GM12891 (cell line): ENCODE data around the gene ROBO2.

Source experiments
- DNase-seq: peaks from one replicate; pipeline ENCODE4 v3.0.0; 2011; ENCODE audit warnings: low spot score; ENCODE audit not compliant: insufficient read length
- FAIRE-seq: peaks from 2 replicates; lab custom pipeline; 2011; peaks lifted over from hg19 to GRCh38; lab: Jason Lieb, UNC
- PAX5 ChIP-seq: IDR thresholded peaks from 2 replicates; pipeline ENCODE4 v1.6.1; 2011; ENCODE audit warnings: low read length, moderate library complexity, mild to moderate bottlenecking; ENCODE audit not compliant: insufficient read depth, severe bottlenecking
- POLR2A ChIP-seq: IDR thresholded peaks from 2 replicates; pipeline ENCODE4 v1.6.1; 2011; ENCODE audit warnings: low read depth, low read length, control low read depth
- POLR2AphosphoS5 ChIP-seq: IDR thresholded peaks from 2 replicates; pipeline ENCODE4 v1.6.1; 2011; ENCODE audit warnings: low read depth, low read length, control low read depth
- POU2F2 ChIP-seq: IDR thresholded peaks from 2 replicates; pipeline ENCODE4 v1.6.1; 2011; ENCODE audit warnings: low read depth, mild to moderate bottlenecking, control low read depth, low read length, moderate library complexity
- SPI1 ChIP-seq: IDR thresholded peaks from 2 replicates; pipeline ENCODE4 v1.6.1; 2011; ENCODE audit warnings: low read depth, low read length, control low read depth
- TAF1 ChIP-seq: IDR thresholded peaks from 2 replicates; pipeline ENCODE4 v1.6.1; 2011; ENCODE audit warnings: low read depth, low read length, control low read depth

ROBO2 gene

DNA sequence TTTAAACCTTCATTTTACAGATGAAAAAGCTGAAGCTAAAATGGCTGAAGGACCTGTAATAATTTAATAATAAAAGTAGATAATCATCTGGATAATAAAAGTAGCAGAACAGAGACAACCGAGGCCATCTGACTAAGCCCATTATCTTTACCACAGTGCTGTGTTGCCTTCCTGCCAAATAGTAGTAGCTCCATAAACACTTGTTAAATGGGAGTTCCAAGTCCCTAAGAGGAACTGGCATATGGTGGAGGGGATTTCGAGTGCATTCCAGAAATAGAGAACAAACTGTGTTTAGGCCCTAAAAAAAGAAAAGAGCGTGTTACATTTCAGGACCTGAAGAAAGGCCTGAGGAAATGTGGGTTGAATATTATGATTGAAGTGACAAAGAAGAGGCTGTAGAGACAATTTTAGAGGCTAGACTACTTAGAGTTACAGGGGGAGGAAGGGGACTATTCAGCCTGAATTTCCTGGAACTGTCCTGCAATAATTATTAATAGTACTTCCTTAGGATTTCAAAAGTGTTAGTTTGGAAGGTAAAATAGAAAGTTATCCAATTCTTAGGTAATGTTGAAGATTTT, 424.3 kb downstream of the ROBO2 start:
- DNase-seq = no peak
- TF ChIP-seq POLR2A = no peak
- no peak for TF ChIP-seq SPI1
- TF ChIP-seq TAF1 = no peak
- no peak for TF ChIP-seq PAX5
- no peak for TF ChIP-seq POLR2AphosphoS5
- TF ChIP-seq POU2F2 = no peak
- no peak for FAIRE-seq

DNA sequence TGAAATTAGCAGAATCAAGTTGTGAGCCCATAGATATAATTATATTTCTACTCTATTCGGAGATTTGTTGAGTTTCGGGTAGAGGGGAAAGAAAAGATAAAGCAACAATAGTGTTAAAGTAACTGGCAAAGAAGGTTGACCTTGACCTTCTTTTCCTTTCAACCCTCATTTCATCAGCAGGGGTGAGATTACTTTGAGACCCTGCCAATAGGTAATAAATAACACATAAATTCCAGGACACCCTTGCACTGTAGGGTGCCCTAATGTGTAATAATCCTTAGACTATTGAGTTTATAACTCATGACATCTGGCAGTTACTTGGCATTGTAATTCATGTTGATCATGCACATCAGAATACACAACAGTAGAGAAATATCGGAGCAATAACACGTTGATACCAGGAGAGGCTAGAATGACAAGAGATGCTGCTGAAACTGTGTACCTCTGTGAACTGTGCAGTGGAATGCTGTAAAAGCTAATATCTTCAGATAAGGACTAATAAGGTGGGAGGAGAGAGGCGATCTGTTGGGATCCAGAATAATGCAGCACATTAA, 426.7 kb downstream of the ROBO2 start:
- FAIRE-seq (no peak), DNase-seq (no peak)
- TF ChIP-seq TAF1 = no peak

DNA sequence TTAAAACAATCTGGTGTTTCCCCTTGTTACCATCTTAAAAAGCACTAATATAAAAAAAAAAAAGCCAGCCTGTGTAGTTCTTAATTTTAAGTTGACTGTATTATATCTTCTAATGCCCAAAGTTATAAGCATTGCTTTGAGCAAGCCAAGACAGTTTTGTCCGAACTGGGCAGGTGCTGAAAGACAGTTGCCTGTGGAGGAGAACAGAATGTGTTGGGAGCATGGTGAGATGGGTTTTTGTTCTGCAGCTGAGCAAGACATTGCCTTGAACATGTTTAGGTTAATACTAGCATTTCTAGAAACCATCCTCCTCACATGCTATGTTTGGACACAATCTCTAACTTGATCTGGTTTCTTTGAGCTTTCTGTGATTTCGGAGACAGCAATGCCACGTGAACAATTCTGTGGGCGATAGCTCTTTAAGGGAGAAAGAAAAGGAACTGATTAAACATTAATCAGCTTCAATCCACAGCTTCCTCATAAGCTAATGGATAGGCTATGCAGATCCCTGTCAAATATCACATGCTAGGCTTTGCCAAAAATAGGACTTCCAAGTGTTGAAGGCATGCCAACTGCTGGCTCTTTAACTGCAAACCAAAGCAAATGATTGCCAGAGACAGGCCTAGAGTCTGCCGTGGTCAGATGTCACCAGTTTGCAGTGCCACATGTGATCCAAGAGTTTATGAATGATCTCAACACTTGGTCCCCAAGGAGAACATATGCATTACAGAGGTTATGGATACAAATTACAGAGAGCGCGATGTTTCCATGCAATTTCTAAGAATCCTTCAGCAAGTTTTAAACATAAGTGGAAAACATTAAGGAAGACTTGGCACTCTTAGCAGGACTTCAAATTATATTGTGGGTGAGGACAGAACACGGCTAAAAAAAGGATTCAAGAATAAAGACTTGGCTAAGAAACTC, 428.1 kb downstream of the ROBO2 start:
- FAIRE-seq = no peak
- no peak for DNase-seq
- TF ChIP-seq SPI1 = no peak
- no peak for TF ChIP-seq POLR2AphosphoS5
- TF ChIP-seq POLR2A = no peak
- TF ChIP-seq TAF1 = no peak
- no peak for TF ChIP-seq POU2F2
- TF ChIP-seq PAX5 = no peak

DNA sequence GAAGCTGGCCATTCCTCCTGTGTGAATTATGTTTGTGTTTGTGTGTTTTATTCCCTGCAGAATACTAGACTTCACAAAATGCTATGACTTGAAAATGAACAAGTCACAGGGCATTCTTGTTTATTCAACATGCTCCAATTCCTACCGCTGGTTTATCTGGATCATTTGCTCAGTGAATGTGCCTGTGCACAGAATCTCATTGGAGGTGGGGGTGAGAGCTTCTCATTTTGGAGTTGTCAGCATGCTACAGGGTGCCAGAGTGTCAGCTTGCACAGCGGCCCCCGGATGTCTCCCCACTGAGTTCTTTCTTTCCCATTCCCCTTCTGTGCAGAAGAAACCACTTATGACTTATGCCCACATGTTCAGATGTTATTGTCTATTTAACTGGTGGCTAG, 428.7 kb downstream of the ROBO2 start:
- no peak for FAIRE-seq
- TF ChIP-seq PAX5 (no peak), TAF1 (no peak), POLR2AphosphoS5 (no peak), POLR2A (no peak), SPI1 (no peak), POU2F2 (no peak)
- no peak for DNase-seq

DNA sequence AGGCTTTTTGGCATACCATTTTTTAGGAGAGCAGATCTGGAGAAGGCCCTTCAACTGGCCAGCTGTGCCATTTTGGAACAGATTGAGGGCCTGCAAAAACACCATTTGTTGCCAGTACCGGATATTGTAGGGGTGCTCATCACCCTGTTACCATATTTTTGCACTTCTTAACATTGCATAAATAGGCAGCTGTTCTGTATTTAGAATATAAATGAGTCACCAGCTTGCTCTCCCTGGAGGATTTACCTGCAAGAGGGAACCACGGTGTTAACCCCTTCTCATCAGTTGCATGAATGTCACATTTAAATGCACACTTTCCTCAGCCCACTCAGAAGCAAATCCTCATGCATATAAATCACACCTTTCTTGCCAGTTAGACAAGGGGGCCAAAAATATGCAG, 435.6 kb downstream of the ROBO2 start:
- FAIRE-seq (no peak), DNase-seq (no peak)
- TF ChIP-seq POLR2AphosphoS5 (no peak), POLR2A (no peak), TAF1 (no peak), POU2F2 (no peak), SPI1 (no peak), PAX5 (no peak)

DNA sequence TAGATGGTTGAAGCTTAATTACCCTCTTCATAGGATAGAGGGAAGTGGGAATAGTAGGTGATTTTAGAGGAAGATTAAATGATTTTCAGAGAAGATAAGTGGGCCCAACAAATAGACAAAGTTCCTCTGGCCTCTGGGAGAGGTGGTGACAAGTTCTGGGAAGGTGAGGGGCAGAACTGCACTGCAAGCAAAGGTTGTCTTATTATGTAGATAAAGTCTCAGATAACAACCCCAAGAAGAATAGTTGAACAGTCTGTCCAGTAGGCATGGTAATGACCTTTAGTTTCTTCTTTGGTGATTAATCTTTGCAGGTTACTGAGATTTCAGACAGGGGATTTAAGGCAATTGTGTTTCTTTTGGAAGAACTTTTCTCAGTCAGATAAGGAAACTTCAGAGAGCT, 439.1 kb downstream of the ROBO2 start:
- no peak for TF ChIP-seq PAX5
- no peak for TF ChIP-seq SPI1
- TF ChIP-seq POU2F2 = no peak
- TF ChIP-seq POLR2A = no peak
- TF ChIP-seq POLR2AphosphoS5 = no peak
- no peak for FAIRE-seq

DNA sequence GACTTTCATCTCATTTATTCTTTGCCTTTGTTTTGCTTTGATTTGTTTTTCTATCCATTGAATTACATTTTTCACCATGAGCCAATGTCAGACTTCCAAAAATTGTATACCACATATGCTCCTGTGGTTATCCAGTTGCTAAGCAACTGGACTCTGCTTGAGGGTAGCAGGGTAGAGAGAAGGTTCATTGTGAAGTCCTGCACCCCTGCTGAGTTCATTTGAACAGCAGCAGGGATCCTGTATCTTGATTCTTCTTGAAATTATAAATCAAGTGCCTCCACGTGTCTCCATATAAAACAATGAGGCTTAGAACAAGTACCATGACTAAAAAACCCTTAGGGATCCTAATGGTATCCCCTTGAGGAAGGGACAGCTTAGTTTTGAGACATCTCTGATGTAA, 449.3 kb downstream of the ROBO2 start:
- TF ChIP-seq POLR2A (no peak), POU2F2 (no peak), TAF1 (no peak), POLR2AphosphoS5 (no peak), PAX5 (no peak), SPI1 (no peak)
- no peak for FAIRE-seq
- DNase-seq = no peak

More for the DNA sequence above, 439.1 kb downstream of the ROBO2 start:
- no peak for DNase-seq

DNA sequence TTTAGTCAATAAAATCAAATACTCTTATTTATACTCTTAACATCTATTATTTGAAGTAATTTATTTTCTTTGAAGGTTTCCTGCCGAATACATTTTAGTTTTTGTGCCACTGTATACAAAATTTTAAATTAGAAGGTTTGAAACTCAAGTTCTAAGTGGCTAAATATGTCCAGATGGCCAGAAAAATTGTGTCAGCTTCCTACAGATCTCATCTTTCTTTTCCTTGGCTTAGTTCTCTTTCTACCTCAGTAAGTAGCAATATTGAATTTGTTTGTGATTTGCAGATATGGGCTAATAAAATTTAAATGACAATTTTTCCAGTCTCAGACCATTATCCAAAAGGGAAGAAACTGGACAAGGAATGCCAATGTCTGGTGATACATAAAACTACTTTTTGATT, 452.1 kb downstream of the ROBO2 start:
- DNase-seq = no peak
- TF ChIP-seq POLR2A (no peak), SPI1 (no peak), POLR2AphosphoS5 (no peak), POU2F2 (no peak), PAX5 (no peak), TAF1 (no peak)
- FAIRE-seq = no peak

DNA sequence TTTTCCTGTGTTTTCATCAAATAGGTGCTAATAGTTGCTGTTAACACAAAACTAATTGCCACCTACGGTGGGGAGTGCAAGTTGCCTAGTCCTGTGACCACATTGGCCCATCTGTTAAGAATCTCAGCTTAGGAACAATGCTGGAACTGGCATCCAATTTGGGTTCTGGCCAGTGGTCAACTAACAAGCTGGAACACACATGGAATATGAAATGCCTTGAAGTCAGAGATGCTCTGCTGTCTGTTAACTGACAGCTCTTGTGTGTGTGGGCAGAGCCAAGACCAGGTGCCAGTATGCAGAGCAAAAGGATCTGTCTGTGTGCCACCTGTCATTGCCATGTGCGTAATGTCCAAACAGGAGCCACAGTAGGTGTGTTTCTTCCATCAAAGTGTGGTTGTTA, 460.8 kb downstream of the ROBO2 start:
- FAIRE-seq = no peak
- no peak for DNase-seq
- no peak for TF ChIP-seq PAX5

DNA sequence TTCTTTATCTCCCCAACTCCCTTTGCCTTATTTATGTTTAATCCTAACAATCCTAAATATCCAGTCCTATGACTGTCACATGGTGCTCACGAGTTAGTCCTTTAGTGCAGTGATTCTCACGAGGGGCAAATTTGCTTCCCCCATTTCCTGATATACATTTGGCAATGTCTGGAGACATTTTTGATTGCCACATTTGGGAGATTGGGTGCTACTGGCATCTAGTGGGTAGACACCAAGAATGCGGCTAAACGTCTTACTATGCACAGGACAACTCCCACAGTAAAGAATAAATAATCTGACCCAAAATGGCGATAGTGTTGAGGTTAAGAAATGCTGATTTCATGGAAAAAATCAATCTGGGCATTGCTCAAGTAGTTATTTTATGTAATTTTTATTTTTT, 466.5 kb downstream of the ROBO2 start:
- TF ChIP-seq PAX5 (no peak), POU2F2 (no peak), POLR2AphosphoS5 (no peak), POLR2A (no peak), SPI1 (no peak), TAF1 (no peak)
- DNase-seq (no peak), FAIRE-seq (no peak)

DNA sequence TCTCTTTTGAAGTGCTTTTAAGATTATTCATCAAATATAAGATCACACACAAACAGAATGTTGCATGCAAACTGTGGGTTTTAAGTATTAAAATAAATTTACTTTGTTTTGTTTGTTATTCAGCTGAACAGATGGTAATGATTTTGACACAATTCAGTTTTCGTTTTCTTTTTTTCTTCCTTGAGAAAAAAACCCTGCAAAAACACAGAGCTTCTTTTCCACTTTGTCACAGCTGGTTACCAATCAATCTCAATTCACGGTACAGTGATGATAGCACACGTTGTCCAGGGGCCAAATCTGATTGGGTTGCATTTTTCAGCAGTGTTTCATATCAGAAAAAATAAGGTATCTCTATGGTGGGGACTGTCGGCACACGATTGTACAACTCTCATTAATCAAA, 473.6 kb downstream of the ROBO2 start:
- DNase-seq = no peak
- TF ChIP-seq TAF1 (no peak), POU2F2 (no peak), PAX5 (no peak), POLR2A (no peak), SPI1 (no peak), POLR2AphosphoS5 (no peak)
- FAIRE-seq = no peak
